Muscle of back (tissue), 11 donors: Measurements from ENCODE around the gene CEP85. TPM values are rescaled to one million over a fixed set of nuclear protein-coding genes. Genes with fewer than 3 reads are reported as not detected.
"Not testable (repeated sequence)": the region's sequence is repeated elsewhere in the genome, so short reads cannot be mapped to it uniquely, and the experiment has no call there.

ENCODE experiments used
- DNase-seq, 3 donors: peaks; one replicate each; pipeline versions ENCODE4 v3.0.0 to v3.0.0-alpha.2; 2013
- polyA plus RNA-seq, 10 donors: library from polyadenylated mRNA; unstranded; fragments of 120-200 nt; gene quantifications; one replicate each; pipeline ENCODE4 v1.2.1, GENCODE V29; 2013; ENCODE audit not compliant: insufficient read length in 10 of 10

CEP85 gene
- polyA plus RNA-seq, 10 donors = 17.4 to 28.2 (median 22.9) TPM

- not testable (repeated sequence) for DNase-seq
Observed at GRCh38 chr1:26307966-26308899, 74.2 kb downstream of the CEP85 start.

- no peak for DNase-seq
Observed at GRCh38 chr1:26314501-26314900, 80.5 kb downstream of the CEP85 start.

- no peak for DNase-seq
Observed at GRCh38 chr1:26315874-26316850, 82.2 kb downstream of the CEP85 start.

DNA sequence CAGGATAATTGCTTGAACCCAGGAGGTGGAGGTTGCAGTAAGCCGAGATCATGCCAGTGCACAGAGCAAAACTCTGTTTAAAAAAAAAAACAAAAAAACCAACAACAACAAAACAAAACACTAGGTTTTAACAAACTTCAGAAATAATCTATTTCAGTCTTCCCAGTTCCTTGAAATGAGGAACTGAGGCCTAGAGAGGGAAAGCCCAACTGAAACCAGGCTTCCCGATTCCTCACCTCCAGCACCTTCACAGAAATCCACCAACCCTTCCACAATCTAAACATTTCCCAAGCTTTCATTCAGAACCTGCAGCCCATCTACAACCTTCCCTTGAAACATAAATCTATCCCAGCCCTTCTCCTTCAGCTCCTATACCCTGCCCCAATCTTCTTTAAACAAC lies 83.1 kb downstream of the CEP85 start:
- DNase-seq = no peak

DNA sequence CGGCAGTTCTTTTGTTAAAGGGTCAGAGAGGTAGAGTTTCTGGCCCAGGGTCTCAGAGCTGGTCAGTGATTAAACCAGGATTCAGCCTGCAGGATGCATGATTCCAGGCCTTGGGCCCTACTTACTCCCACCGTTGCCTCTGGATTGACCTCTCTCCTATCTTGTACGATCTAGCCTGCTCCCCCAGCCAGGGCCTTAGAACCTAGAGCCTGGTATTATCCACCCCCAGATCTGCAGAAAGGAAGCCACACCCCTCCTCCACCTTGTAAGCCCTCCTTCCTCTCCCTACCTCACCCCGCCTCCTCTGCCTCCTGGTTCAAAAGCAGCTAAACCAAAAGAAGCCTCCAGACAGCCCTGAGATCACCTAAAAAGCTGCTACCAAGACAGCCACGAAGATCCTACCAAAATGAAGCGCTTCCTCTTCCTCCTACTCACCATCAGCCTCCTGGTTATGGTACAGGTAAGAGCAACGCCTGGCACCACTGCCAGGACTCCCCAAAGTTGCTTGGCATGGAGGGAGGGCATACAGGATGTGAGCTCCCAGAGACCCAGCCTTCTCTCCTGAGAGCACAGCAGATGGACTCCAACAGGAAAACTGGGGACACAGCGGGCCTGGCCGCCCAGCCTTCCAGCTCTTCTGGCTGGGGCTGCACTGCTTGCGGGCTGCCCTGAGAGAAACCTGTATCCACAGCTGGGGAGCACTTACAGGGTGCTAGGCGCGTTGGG lies 83.8 kb downstream of the CEP85 start, which contains the start of gene CD52:
Gene CD52, plus strand, starts transcription at position 347 of the 726 bp plus-strand sequence. Its CDS starts 60 bp downstream, at position 407.
- DNase-seq = no peak

DNA sequence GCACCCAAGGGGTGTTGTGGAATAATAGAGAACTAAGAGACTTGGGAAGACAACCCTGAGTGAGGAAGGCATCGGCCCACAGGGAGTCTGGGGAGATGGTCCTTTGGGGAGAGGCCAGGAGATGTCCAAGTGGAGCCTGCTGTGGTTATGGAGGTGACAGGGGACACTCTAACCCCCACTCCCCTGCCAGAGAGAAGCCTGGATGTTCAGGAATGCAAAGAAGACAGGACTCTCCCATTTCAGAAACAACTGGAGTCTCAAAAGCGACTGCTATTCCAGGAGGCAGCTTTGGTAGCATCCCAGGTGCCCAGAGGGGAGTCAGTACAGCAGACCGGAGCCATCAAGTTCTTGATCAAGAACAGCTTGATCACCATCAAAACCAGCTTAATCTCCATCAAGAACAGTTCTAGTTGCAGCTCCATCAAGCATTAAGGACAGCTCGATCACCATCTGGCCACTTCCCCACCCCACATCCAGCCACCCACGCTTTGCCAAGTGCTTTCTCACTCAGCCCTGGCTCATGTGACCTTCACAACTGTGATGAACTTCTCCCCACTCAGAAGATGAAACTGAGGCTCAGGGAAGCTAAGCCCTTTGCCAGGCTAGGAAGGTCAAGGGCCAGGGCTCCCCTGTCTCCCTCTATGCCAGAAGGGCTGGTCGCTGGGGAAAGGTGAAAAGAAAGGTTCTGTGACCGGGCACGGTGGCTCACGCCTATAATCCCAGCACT lies 84.5 kb downstream of the CEP85 start:
- no peak for DNase-seq

- no peak for DNase-seq
Observed at GRCh38 chr1:26320896-26321295, 86.9 kb downstream of the CEP85 start.

- DNase-seq = peak; percentile 79 to 93 (median 89)
Observed at GRCh38 chr1:26321315-26322041, 87.5 kb downstream of the CEP85 start.

DNA sequence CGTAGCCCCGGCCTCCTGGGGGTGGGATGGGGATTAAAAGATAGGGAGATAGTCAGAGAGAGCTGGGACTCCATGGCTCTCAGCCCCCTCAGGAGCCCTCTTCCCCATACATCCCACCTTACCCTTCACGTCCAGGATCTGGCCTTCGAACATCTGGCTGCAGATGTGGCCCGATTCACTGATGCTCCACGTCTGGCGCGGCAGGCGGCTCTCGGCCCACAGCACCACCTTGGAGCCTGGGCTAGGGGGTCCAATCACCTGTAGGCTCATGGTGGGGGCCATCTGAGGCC lies 88.0 kb downstream of the CEP85 start:
- no peak for DNase-seq

GRCh38 chr1:26323382-26323781 lies 89.4 kb downstream of the CEP85 start:
- DNase-seq = no peak

DNA sequence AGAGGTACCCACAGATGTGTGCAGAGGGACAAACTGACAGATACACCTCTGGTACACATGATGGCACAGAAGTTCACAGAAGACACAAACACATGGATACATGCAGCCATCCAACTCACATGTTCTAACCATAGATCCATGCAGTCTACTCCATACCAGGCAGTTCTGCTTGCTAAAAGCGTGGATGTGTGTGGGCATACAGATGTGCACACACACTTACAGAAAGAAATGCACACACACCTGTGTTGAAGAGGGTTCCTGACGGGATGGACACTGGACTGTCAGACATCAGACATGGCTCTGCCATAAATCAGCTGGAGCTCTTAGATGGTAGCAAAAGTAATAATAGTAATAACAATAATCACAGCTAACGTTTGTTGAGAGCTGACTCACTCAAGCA lies 90.5 kb downstream of the CEP85 start:
- no peak for DNase-seq

DNA sequence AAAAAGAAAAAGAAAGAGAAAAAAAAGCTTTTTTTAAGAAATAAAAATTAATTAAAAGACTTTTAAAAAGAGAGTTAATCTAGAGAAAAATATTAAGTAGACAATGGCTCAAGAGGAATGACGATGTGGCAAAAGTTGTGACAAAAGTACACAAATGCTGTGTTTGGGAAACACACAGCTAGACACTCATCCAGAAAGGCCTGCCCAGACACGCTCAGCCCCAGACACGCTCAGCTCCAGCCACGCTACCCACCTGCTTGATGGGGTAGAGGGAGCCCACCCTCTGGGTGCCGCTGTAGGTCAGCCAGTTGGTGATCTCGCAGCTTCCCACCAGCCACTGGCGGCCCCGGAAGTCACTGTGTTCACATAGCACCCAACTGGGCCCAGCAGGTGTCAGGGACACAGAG lies 94.0 kb downstream of the CEP85 start:
- no peak for DNase-seq

Other genes with a start within 250 kb of the CEP85 start
- 10 to 100 TPM; 30.1 to 83.9 (median 59.1) TPM for gene PAFAH2, start 236.1 kb upstream of the CEP85 start, polyA plus RNA-seq
- gene EXTL1, start 212.4 kb upstream of the CEP85 start, polyA plus RNA-seq = 1 to 10 TPM; 1.7 to 7.3 (median 3.2) TPM
- gene SLC30A2, start 188.1 kb upstream of the CEP85 start, polyA plus RNA-seq = 1 to 10 TPM in 1 of 10 donors, under 1 TPM in 9; 0.16 to 1.1 (median 0.55) TPM
- 10 to 100 TPM; 23.1 to 48.6 (median 36.4) TPM for gene TRIM63, start 166.6 kb upstream of the CEP85 start, polyA plus RNA-seq
- 1 to 10 TPM; 5.9 to 8.8 (median 6.8) TPM for gene PDIK1L, start 122.4 kb upstream of the CEP85 start, polyA plus RNA-seq
- gene FAM110D, start 75.1 kb upstream of the CEP85 start, polyA plus RNA-seq = 1 to 10 TPM in 1 of 10 donors, under 1 TPM in 9; 0.47 to 1.4 (median 0.75) TPM
- not detected for gene C1orf232, start 65.2 kb upstream of the CEP85 start, polyA plus RNA-seq
- 10 to 100 TPM; 10.3 to 21.7 (median 16.6) TPM for gene ZNF593, start 64.3 kb upstream of the CEP85 start, polyA plus RNA-seq
- gene ZNF593OS, start 62.4 kb upstream of the CEP85 start, polyA plus RNA-seq = 1 to 10 TPM in 8 of 10 donors, under 1 TPM in 2; 0.60 to 2.1 (median 1.4) TPM
- gene CNKSR1, start 56.7 kb upstream of the CEP85 start, polyA plus RNA-seq = 1 to 10 TPM in 9 of 10 donors, under 1 TPM in 1; 0.97 to 3.9 (median 2.1) TPM
- not detected for gene CATSPER4, start 43.6 kb upstream of the CEP85 start, polyA plus RNA-seq
- 10 to 100 TPM; 46.1 to 79.3 (median 64.6) TPM for gene SH3BGRL3, start 45.9 kb downstream of the CEP85 start, polyA plus RNA-seq
- gene UBXN11, start 72.4 kb downstream of the CEP85 start, polyA plus RNA-seq = 10 to 100 TPM in 2 of 10 donors, 1 to 10 TPM in 8; 5.2 to 13.8 (median 8.0) TPM
- 10 to 100 TPM in 2 of 10 donors, 1 to 10 TPM in 6, under 1 TPM in 2; 0.66 to 43.2 (median 2.4) TPM for gene CD52, start 83.8 kb downstream of the CEP85 start, polyA plus RNA-seq
- gene CRYBG2, start 119.9 kb downstream of the CEP85 start, polyA plus RNA-seq = 1 to 10 TPM in 2 of 10 donors, under 1 TPM in 2, not detected in 6; 0.05 to 2.8 (median 1.2) TPM
- gene ZNF683, start 138.6 kb downstream of the CEP85 start, polyA plus RNA-seq = not detected
- under 1 TPM in 5 of 10 donors, not detected in 5; 0.03 to 0.18 (median 0.06) TPM for gene LIN28A, start 176.6 kb downstream of the CEP85 start, polyA plus RNA-seq
- gene DHDDS, start 198.1 kb downstream of the CEP85 start, polyA plus RNA-seq = 10 to 100 TPM; 18.0 to 25.1 (median 20.2) TPM
- gene HMGN2, start 238.2 kb downstream of the CEP85 start, polyA plus RNA-seq = 100 to 1,000 TPM; 552 to 838 (median 657) TPM